MCF 10A (cell line): ENCODE measurements around the gene STX19. TPM values are rescaled to one million over a fixed set of nuclear protein-coding genes. Genes with fewer than 3 reads are reported as not detected.

Experiments used
- BruUV-seq: library from RNA; stranded (reverse); fragments of 400-500 nt; replicated peaks from 2 replicates; lab custom pipeline; 2021; lab: Mats Ljungman, UMichigan
- CTCF ChIA-PET: fragments of 300-600 bp; sonication (Branson Sonifier 250); formaldehyde crosslinking; extraction: SDS; loops from one replicate; lab custom pipeline; 2021; ENCODE audit warnings: antibody characterized with exemption, inconsistent platforms; lab: Yijun Ruan, JAX
- POLR2A ChIA-PET: fragments of 300-600, 350-650 bp; sonication (Branson Sonifier 250); formaldehyde crosslinking; extraction: SDS; loops from one replicate; lab custom pipeline; 2020; ENCODE audit warnings: antibody characterized with exemption, inconsistent platforms; lab: Yijun Ruan, JAX
- DNase-seq: peaks from one replicate; pipeline ENCODE4 v3.0.0-alpha.2; 2018; ENCODE audit not compliant: unreplicated experiment
- H3K27ac Mint-ChIP-seq: one replicate; pipeline ENCODE4 v1.8.0; 2022; ENCODE audit warnings: mild to moderate bottlenecking, low read depth, mixed read lengths; ENCODE audit not compliant: unreplicated experiment
- H3K27me3 Mint-ChIP-seq: one replicate; pipeline ENCODE4 v1.8.0; 2022; ENCODE audit warnings: mixed read lengths; ENCODE audit not compliant: insufficient read depth, unreplicated experiment
- H3K36me3 Mint-ChIP-seq: one replicate; pipeline ENCODE4 v1.8.0; 2022; ENCODE audit warnings: mild to moderate bottlenecking, moderate library complexity, mixed read lengths; ENCODE audit not compliant: insufficient read depth, unreplicated experiment
- H3K4me1 Mint-ChIP-seq: one replicate; pipeline ENCODE4 v1.8.0; 2022; ENCODE audit warnings: mixed read lengths; ENCODE audit not compliant: insufficient read depth, unreplicated experiment
- H3K4me3 Mint-ChIP-seq: one replicate; pipeline ENCODE4 v1.8.0; 2022; ENCODE audit warnings: mild to moderate bottlenecking, moderate library complexity, mixed read lengths; ENCODE audit not compliant: unreplicated experiment
- H3K9me3 Mint-ChIP-seq: one replicate; pipeline ENCODE4 v1.8.0; 2022; ENCODE audit warnings: mixed read lengths; ENCODE audit not compliant: unreplicated experiment
- intact Hi-C: fragments of 100-400 bp; cut with micrococcal nuclease; formaldehyde crosslinking; loops from 2 replicates; pipeline ENCODE4 v1.14.1; 2022
- total RNA-seq: library from RNA; stranded (reverse); gene quantifications from 2 replicates; pipeline ENCODE4 v1.2.3, GENCODE V29; 2022
- TF ChIP-seq, protein P1 (sequence below): fragments of 200-600 bp; IDR thresholded peaks from one replicate; pipeline ENCODE4 v1.8.0; 2022; ENCODE audit warnings: antibody characterized with exemption, mild to moderate bottlenecking; ENCODE audit not compliant: unreplicated experiment

Gene STX19
- total RNA-seq, 1 experiment from 2014 or later, result not detected

DNA sequence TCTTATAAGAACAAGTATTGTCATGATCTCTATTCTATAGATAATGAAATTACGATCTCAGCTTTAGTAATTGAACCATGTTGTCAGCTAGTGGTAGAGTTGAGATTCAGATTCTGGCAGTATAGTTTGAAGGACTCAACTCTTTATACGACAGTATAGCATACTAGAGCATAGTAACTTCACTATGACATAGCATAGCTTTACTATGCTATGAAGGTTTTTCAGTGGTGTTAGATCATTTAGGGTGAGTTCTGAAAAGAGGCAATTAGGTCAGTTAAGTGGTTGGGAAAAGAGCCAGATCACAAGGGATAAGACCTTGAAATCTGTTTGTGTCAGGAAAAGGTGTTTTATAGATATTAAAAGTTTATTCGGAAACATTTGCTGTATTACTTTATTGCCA is 8.1 kb downstream of the STX19 start:
- Mint-ChIP-seq H3K36me3 (no peaks in the 10 kb centered on the region), H3K9me3 (no peaks in the 10 kb centered on the region), H3K4me1 (peaks cover 10% of the 10 kb centered on the region), H3K27ac (no peak overlapping the region), H3K27me3 (no peaks in the 10 kb centered on the region), H3K4me3 (no peak overlapping the region)
- DNase-seq, result no peak
- ChIA-PET POLR2A (interaction anchor here (1.2 kb wide), 1 partner anchor 19 kb away, joined by 3 read pairs; no protein-coding TSS in a partner anchor), CTCF (interaction anchor here (0.7 to 1.0 kb wide), 3 partner anchors 10 to 49 kb away, joined by 3 to 7 read pairs (median 3); no protein-coding TSS in a partner anchor)
- TF ChIP-seq, protein P1, sequence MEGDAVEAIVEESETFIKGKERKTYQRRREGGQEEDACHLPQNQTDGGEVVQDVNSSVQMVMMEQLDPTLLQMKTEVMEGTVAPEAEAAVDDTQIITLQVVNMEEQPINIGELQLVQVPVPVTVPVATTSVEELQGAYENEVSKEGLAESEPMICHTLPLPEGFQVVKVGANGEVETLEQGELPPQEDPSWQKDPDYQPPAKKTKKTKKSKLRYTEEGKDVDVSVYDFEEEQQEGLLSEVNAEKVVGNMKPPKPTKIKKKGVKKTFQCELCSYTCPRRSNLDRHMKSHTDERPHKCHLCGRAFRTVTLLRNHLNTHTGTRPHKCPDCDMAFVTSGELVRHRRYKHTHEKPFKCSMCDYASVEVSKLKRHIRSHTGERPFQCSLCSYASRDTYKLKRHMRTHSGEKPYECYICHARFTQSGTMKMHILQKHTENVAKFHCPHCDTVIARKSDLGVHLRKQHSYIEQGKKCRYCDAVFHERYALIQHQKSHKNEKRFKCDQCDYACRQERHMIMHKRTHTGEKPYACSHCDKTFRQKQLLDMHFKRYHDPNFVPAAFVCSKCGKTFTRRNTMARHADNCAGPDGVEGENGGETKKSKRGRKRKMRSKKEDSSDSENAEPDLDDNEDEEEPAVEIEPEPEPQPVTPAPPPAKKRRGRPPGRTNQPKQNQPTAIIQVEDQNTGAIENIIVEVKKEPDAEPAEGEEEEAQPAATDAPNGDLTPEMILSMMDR, result no peak
- BruUV-seq, result no TSS peak
- intact Hi-C loops, result no loop called here

DNA sequence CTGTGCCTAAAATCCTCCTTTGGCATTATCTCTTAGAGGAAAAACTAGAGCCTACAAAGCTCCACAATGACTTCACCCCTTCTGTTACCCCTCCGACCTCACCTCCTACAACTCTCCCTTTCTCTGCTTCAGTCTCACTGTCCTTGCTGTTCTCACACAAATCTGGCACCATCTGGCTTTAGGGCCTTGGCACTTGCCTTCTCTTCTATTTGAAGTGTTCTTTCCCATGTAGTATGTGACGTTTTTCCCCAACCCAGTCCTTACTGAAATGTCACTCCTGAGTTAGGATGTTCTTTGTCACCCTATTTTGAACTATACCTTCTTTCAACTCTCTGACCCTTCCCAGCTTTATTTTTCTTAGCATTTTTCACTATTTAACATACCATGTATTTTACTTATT is 8.7 kb downstream of the STX19 start:
- no TSS peak for BruUV-seq
- ChIA-PET CTCF (interaction anchor here (0.7 to 1.0 kb wide), 3 partner anchors 16 to 50 kb away, joined by 3 to 7 read pairs (median 3); no protein-coding TSS in a partner anchor), POLR2A (no interaction called here)
- TF ChIP-seq, protein P1, result no peak
- Mint-ChIP-seq H3K27me3 (no peaks in the 10 kb centered on the region), H3K4me3 (no peak overlapping the region), H3K36me3 (no peaks in the 10 kb centered on the region), H3K4me1 (peaks cover 10% of the 10 kb centered on the region), H3K27ac (no peak overlapping the region), H3K9me3 (no peaks in the 10 kb centered on the region)
- no peak for DNase-seq
- intact Hi-C loops, result no loop called here

DNA sequence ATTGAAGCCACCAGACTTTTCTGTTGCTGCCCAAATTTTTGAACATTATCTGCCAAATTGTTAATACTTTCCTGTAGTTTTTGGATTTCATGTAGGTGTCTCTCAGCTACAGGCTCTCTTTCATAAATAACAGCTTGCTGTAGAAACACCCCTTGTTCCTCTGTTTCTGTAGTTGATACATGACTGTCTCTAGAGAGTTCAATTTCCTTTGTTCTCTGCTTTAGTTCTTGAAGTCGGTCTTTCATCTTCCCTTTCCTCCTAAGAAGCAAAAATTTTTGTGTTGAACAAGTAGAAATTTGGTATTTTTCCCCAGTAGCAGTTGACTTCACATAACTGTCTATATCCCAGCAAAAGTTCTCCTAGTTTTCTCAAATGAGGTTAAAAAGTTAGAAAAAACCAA is 13.4 kb downstream of the STX19 start:
- no peaks in the 10 kb centered on the region for H3K9me3 Mint-ChIP-seq
- H3K4me1 Mint-ChIP-seq, result peaks cover 5% of the 10 kb centered on the region
- ChIA-PET CTCF (interaction anchor here (2.0 kb wide), 1 partner anchor 11 kb away, joined by 16 read pairs; no protein-coding TSS in a partner anchor), POLR2A (interaction anchor here (0.6 kb wide), 1 partner anchor 8 kb away, joined by 3 read pairs; no protein-coding TSS in a partner anchor)
- H3K27ac Mint-ChIP-seq, result no peak overlapping the region
- BruUV-seq, result no TSS peak
- H3K27me3 Mint-ChIP-seq, result no peaks in the 10 kb centered on the region
- no peak overlapping the region for H3K4me3 Mint-ChIP-seq
- TF ChIP-seq, protein P1, result no peak
- intact Hi-C loops, result no loop called here
- H3K36me3 Mint-ChIP-seq, result no peaks in the 10 kb centered on the region
- DNase-seq, result no peak

DNA sequence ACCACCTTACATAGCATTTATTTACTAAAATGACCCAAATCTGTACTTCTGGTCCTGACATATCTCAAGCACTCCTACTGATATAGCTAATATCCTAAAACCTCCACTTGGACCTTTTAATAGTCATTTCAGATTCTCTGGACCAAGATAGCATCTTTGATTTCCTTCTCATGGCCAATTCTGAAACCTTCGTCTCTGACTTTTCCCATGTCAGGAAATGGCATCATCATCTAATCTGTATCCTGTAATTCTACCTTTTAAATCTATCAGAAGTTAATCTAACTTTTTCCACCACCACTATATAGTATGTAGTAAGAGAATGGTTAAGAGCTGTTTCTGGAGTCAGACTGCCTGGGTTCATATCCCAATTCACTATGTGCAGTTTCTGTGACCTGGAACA is 16.2 kb downstream of the STX19 start:
- BruUV-seq, result no TSS peak

More for the DNA sequence above, 16.2 kb downstream of the STX19 start:
- Mint-ChIP-seq H3K4me1 (no peaks in the 10 kb centered on the region), H3K27me3 (no peaks in the 10 kb centered on the region), H3K9me3 (no peaks in the 10 kb centered on the region), H3K27ac (no peak overlapping the region), H3K4me3 (no peak overlapping the region), H3K36me3 (no peaks in the 10 kb centered on the region)
- TF ChIP-seq, protein P1, result no peak
- DNase-seq, result no peak
- ChIA-PET CTCF (interaction anchor here (2.4 kb wide), 1 partner anchor 57 kb away, joined by 6 read pairs; no protein-coding TSS in a partner anchor), POLR2A (interaction anchor here (2.4 kb wide), 1 partner anchor 50 kb away, joined by 12 read pairs; the partner anchor contains the start of genes DHFR2 and NSUN3)
- intact Hi-C loops, result no loop called here
